ENCODE results near the gene JAK1. TPM values are rescaled to one million over a fixed set of nuclear protein-coding genes. Genes with fewer than 3 reads are reported as not detected.

The JAK1 gene
- total and polyA plus RNA-seq, 2 of the 8 experiments (the other 6 are each of a cell fraction or from before 2014, with no cell fraction given), result 7.8 to 24.5 TPM

- Histone ChIP-seq H4K20me1 (replicated peaks in 1 of 2; ENCODE audit: control insufficient read depth in 1 of 2, insufficient read depth in 2 of 2, low read length in 2 of 2) (no peaks in the 10 kb centered on the region), H3K14ac (ENCODE audit: insufficient read length) (no peak overlapping the region), H3K27me3 (replicated peaks in 1 of 4; ENCODE audit: control insufficient read depth in 3 of 4, extremely low read depth in 1 of 4, insufficient read depth in 3 of 4, low read length in 3 of 4) (no peaks in the 10 kb centered on the region), H3K79me2 (ENCODE audit: control insufficient read depth in 1 of 2, insufficient read depth in 2 of 2, low read length in 2 of 2) (no peaks in the 10 kb centered on the region), H2AK5ac (ENCODE audit: low read depth, low read length) (0 out of 2 replicates have a peak overlapping the region, but pooled peaks have one; percentile 26), H3K9ac (replicated peaks in 1 of 4; ENCODE audit: extremely low read depth in 1 of 4, low read depth in 3 of 4, low read length in 3 of 4) (no peak overlapping the region; a peak in 1 of 7 replicates), H4K8ac (ENCODE audit: extremely low read depth, insufficient read depth, low read length) (no peak overlapping the region), H2AFZ (ENCODE audit: low read length) (no peak overlapping the region), H2BK12ac (ENCODE audit: low read depth, low read length) (peak overlapping the region; percentile 86), H3K36me3 (ENCODE audit: control insufficient read depth in 2 of 4, insufficient read depth in 4 of 4, low read length in 3 of 4) (no peaks in the 10 kb centered on the region), H2BK20ac (ENCODE audit: low read length) (no peak overlapping the region), H3K4me1 (replicated peaks in 1 of 4; ENCODE audit: control insufficient read depth in 3 of 4, insufficient read depth in 4 of 4, low read length in 3 of 4) (peaks cover 7 to 21% (median 9%) of the 10 kb centered on the region in 4 experiments; a peak in 6 of 7 replicates), H2BK120ac (replicated peaks; ENCODE audit: low read depth, low read length) (peak overlapping the region; percentile 41), H2BK15ac (ENCODE audit: low read length) (0 out of 2 replicates have a peak overlapping the region, but pooled peaks have one; percentile 3), H3K56ac (replicated peaks; ENCODE audit: insufficient read length, low read depth, low read length) (no peak overlapping the region), H3K27ac (ENCODE audit: low read depth, low read length) (no peak overlapping the region), H3K4me3 (ENCODE audit: extremely low read depth in 1 of 4, insufficient read depth in 2 of 4, low read depth in 3 of 4, low read length in 4 of 4) (no peak overlapping the region), H4K91ac (replicated peaks; ENCODE audit: insufficient read length, low read length) (peak overlapping the region; percentile 27), H3K18ac (ENCODE audit: extremely low read depth, low read length) (no peak overlapping the region), H3K4ac (replicated peaks; ENCODE audit: insufficient read length, low read depth, low read length) (no peak overlapping the region), H3K23ac (ENCODE audit: insufficient read length) (no peak overlapping the region), H3K9me3 (ENCODE audit: insufficient read depth in 2 of 2, low read depth in 1 of 2, low read length in 1 of 2) (no peaks in the 10 kb centered on the region), H4K5ac (ENCODE audit: insufficient read length, low read depth, low read length) (no peak overlapping the region), H3K23me2 (ENCODE audit: low read depth, low read length) (no peaks in the 10 kb centered on the region; the same call in 1 of the 2 replicates), H3K4me2 (ENCODE audit: insufficient read depth in 1 of 2, low read depth in 2 of 2, low read length in 2 of 2) (peak overlapping the region in 1 of 2 experiments; percentile 12; a peak in 1 of 4 replicates), H2BK5ac (ENCODE audit: low read depth, low read length) (peak overlapping the region; percentile 6; the same call in 1 of the 2 replicates), H3K79me1 (ENCODE audit: low read depth, low read length) (0 out of 2 replicates have a peak, but pooled peaks cover 3% of the 10 kb centered on the region)
- no peak for FAIRE-seq
- no peak for DNase-seq (ENCODE audit: low read depth in 1 of 2, low spot score in 2 of 2)
- 76% methylated on average over 4 of the region's 4 CpGs; no CpG with 5 or more reads in 1 of the 2 experiments for WGBS, 2 experiments (ENCODE audit: extremely low coverage in 1 of 2, insufficient coverage in 1 of 2, insufficient read length in 1 of 2, insufficient replicate concordance in 2 of 2, low coverage in 1 of 2, low lambda C conversion rate in 2 of 2, missing lambda C conversion rate in 1 of 2)
- CTCF ChIA-PET (ENCODE audit: partially characterized antibody), result interaction anchor here (1.1 to 1.3 kb wide), 2 partner anchors 10 to 133 kb away, joined by 3 to 8 read pairs; no protein-coding TSS in a partner anchor
- POLR2A ChIA-PET (ENCODE audit: partially characterized antibody), result interaction anchor here (1.0 to 1.4 kb wide), 2 partner anchors 8 to 115 kb away, joined by 3 read pairs; no protein-coding TSS in a partner anchor
- TF ChIP-seq PHF8 (conservative IDR thresholded peaks at IDR 0.05; ENCODE audit: low read depth, low read length), result no peak
- no peak for TF ChIP-seq ATF3 (IDR thresholded peaks at IDR 0.05; ENCODE audit: insufficient read depth, low read depth, low read length)
- no peak for TF ChIP-seq NANOG (IDR thresholded peaks at IDR 0.05; ENCODE audit: insufficient read depth, low read depth, low read length, poor library complexity, severe bottlenecking)
- TF ChIP-seq HDAC6 (IDR thresholded peaks at IDR 0.05; ENCODE audit: low read depth, low read length), result no peak
- no peak for TF ChIP-seq JUND (IDR thresholded peaks at IDR 0.05; ENCODE audit: low read length)
- no peak for TF ChIP-seq CHD1 (IDR thresholded peaks at IDR 0.05; ENCODE audit: low read depth, low read length)
- TF ChIP-seq SUZ12 (IDR thresholded peaks at IDR 0.05; ENCODE audit: low read length), result no peak
- no peak for TF ChIP-seq CBX5 (IDR thresholded peaks at IDR 0.05; ENCODE audit: low read depth, low read length)
- no peak for TF ChIP-seq CTCF (IDR thresholded peaks at IDR 0.05; ENCODE audit: control extremely low read depth in 1 of 3, insufficient read depth in 1 of 3, low read depth in 1 of 3, low read length in 3 of 3)
Measured at GRCh38 chr1:64887689-64888217, 78.6 kb downstream of the JAK1 start.

Measured in H1 (cell line).